ENCODE results near the gene SLC29A3.

- TF ChIP-seq CTCF (optimal IDR thresholded peaks at IDR 0.05 in 1 of 3, IDR thresholded peaks at IDR 0.05 in 1 of 3, conservative IDR thresholded peaks at IDR 0.05 in 1 of 3; ENCODE audit: extremely low read depth in 1 of 3, insufficient read depth in 2 of 3, low read length in 3 of 3) (no peak), EZH2 (IDR thresholded peaks at IDR 0.05; ENCODE audit: low read length) (no peak)
Observed at GRCh38 chr10:71289421-71290130, 29.5 kb upstream of the SLC29A3 start.
